Sigmoid colon (tissue), 4 donors: ENCODE data around the gene PDE4D.

Experiments used
- CTCF ChIP-seq, 4 experiments: fragments of 450-650 bp in 3 of 4; fragments of 200-600 bp in 1 of 4; IDR thresholded peaks; one replicate each; pipeline ENCODE4 v1.5.1; 2016 to 2019; ENCODE audit warnings: antibody characterized with exemption in 4 of 4, mild to moderate bottlenecking in 3 of 4, moderate library complexity in 2 of 4
- EP300 ChIP-seq, 4 donors: sonication (generic); formaldehyde crosslinking; IDR thresholded peaks; one replicate each; pipeline ENCODE4 v1.6.1; 2017; ENCODE audit warnings: antibody characterized with exemption in 4 of 4
- POLR2A ChIP-seq, 2 donors: fragments of 450-650 bp; IDR thresholded peaks; one replicate each; pipeline ENCODE4 v1.6.1; 2016; ENCODE audit warnings: antibody characterized with exemption in 2 of 2, mild to moderate bottlenecking in 2 of 2, moderate library complexity in 2 of 2
- POLR2AphosphoS5 ChIP-seq, 4 donors: sonication (generic); formaldehyde crosslinking; IDR thresholded peaks; one replicate each; pipeline ENCODE4 v1.6.1; 2017; ENCODE audit warnings: antibody characterized with exemption in 4 of 4

- no peak for TF ChIP-seq POLR2A (IDR thresholded peaks at IDR 0.05)
- TF ChIP-seq EP300 (IDR thresholded peaks at IDR 0.05) = no peak
- no peak for TF ChIP-seq CTCF (IDR thresholded peaks at IDR 0.05)
- TF ChIP-seq POLR2AphosphoS5 (IDR thresholded peaks at IDR 0.05) = no peak
These were observed 852.2 kb downstream of the PDE4D start for GRCh38 chr5:59041355-59041754.
